Lung (tissue), 12 donors: ENCODE data around the gene CLASP2. TPM values are rescaled to one million over a fixed set of nuclear protein-coding genes. Genes with fewer than 3 reads are reported as not detected.

Experiments
- ATAC-seq: fragments of 200-7000 bp; cut with Tn5 transposase; one replicate; pipeline ENCODE4 v1.9.1; 2020; ENCODE audit warnings: moderate number of reproducible peaks; ENCODE audit not compliant: insufficient read depth, low FRiP score
- DNase-seq, 3 donors: peaks; one replicate each; pipeline ENCODE4 v3.0.0-alpha.2; 2013 to 2017
- H3K27ac ChIP-seq, 2 donors: one replicate each; pipeline ENCODE4 v1.5.1; 2013; ENCODE audit warnings: mild to moderate bottlenecking in 2 of 2, moderate library complexity in 2 of 2, control low read depth in 1 of 2, inconsistent platforms in 1 of 2, low read depth in 1 of 2, low read length in 1 of 2
- H3K27me3 ChIP-seq, 3 donors: one replicate each; pipeline ENCODE4 v1.5.1; 2013; ENCODE audit warnings: low read length in 2 of 3; ENCODE audit not compliant: control insufficient read depth in 3 of 3, insufficient read depth in 3 of 3
- H3K36me3 ChIP-seq, 4 donors: one replicate each; pipeline ENCODE4 v1.5.1; 2013; ENCODE audit warnings: low read length in 4 of 4, mild to moderate bottlenecking in 1 of 4, moderate library complexity in 1 of 4; ENCODE audit not compliant: control insufficient read depth in 4 of 4, insufficient read depth in 4 of 4
- H3K4me1 ChIP-seq, 5 donors: one replicate each; pipeline ENCODE4 v1.5.1; 2013; ENCODE audit warnings: low read length in 5 of 5, mild to moderate bottlenecking in 2 of 5, moderate library complexity in 1 of 5; ENCODE audit not compliant: control insufficient read depth in 5 of 5, insufficient read depth in 5 of 5
- H3K4me3 ChIP-seq: one replicate; pipeline ENCODE4 v1.5.1; 2013; ENCODE audit warnings: mild to moderate bottlenecking, control low read depth, moderate library complexity
- H3K9ac ChIP-seq, 2 donors: one replicate each; pipeline ENCODE4 v1.5.1; 2013; ENCODE audit warnings: low read length in 2 of 2, control low read depth in 1 of 2; ENCODE audit not compliant: insufficient read depth in 1 of 2
- H3K9me3 ChIP-seq, 4 donors: one replicate each; pipeline ENCODE4 v1.5.1; 2013; ENCODE audit warnings: low read length in 3 of 4, mild to moderate bottlenecking in 1 of 4, moderate library complexity in 1 of 4; ENCODE audit not compliant: control insufficient read depth in 4 of 4, insufficient read depth in 3 of 4
- CTCF ChIP-seq: IDR thresholded peaks from 2 replicates; pipeline ENCODE4 v1.5.1; 2012; ENCODE audit warnings: mild to moderate bottlenecking; ENCODE audit errors: control extremely low read depth, extremely low read depth
- WGBS, 2 donors: extraction: QIAGEN DNeasy Blood & Tissue Kit; methylation state at CpG; one replicate each; pipeline ENCODE4 v1.1.7; 2013; 5-methylcytosine and 5-hydroxymethylcytosine counted together
- polyA plus RNA-seq, 2 donors: library from polyadenylated mRNA; stranded (reverse); fragments of 200-250 nt; gene quantifications; one replicate each; pipeline ENCODE4 v1.2.1, GENCODE V29; 2013
- total RNA-seq, 2 donors: library from RNA; depleted of rRNA in 1 of 2; stranded (reverse); fragments of >200 nt in 1 of 2; gene quantifications; one replicate each; pipeline ENCODE4 v1.2.1, GENCODE V29; 2014 to 2021
- donor health status: control.
- donor health status: control.
- donor health status: Bipolar disorder and iron deficiency.
- donor health status: healthy.
- donor health status: DM: yes; HTN: yes; CAD: no.

Gene CLASP2
- total and polyA plus RNA-seq, 4 donors, result 10.4 to 165 (median 35.6) TPM

- WGBS, 2 donors, result 79 to 93% methylated on average over 3 of the region's 3 CpGs
- Histone ChIP-seq H3K36me3 (peaks cover 2 to 21% (median 8%) of the 10 kb centered on the region in 4 donors), H3K27ac (no peak overlapping the region)
Measured at GRCh38 chr3:33577173-33577572, 140.9 kb downstream of the CLASP2 start.

DNA sequence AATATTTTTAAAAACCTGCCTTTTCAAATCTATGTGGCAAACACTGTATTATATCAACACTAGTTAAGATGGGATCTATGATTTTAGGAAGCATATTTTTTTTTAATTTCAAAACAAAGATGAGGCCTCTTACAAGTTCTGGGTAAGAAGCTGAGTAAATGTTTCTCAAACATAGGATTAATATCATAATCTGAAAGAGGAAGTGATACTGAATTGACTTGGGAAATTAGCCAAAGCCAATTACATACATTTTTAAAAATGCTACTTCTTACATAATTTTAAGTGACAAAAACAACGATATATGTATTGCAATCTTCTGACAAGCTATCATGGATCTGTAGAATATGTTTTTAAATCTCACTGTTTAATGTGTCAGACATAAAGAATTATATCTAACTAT, 142.7 kb downstream of the CLASP2 start:
- no peak overlapping the region for H3K4me3 ChIP-seq
- no peak overlapping the region for H3K27ac ChIP-seq
- no peak for DNase-seq
- WGBS, 2 donors, result 31 to 55% methylated on average over 1 of the region's 1 CpG
- peaks cover 0 to 3% (median 0%) of the 10 kb centered on the region in 5 donors for H3K4me1 ChIP-seq
- no peak overlapping the region for H3K9ac ChIP-seq
- ATAC-seq, result no peak
- no peaks in the 10 kb centered on the region for H3K9me3 ChIP-seq
- no peaks in the 10 kb centered on the region for H3K27me3 ChIP-seq
- peaks cover 2 to 18% (median 7%) of the 10 kb centered on the region in 4 donors for H3K36me3 ChIP-seq
- TF ChIP-seq CTCF, result no peak

More at GRCh38 chr3:33577173-33577572, 140.9 kb downstream of the CLASP2 start:
- no peaks in the 10 kb centered on the region for H3K9me3 ChIP-seq
- no peaks in the 10 kb centered on the region for H3K4me1 ChIP-seq
- H3K27me3 ChIP-seq, result no peaks in the 10 kb centered on the region
- no peak for TF ChIP-seq CTCF
- no peak overlapping the region for H3K4me3 ChIP-seq
- DNase-seq (no peak), ATAC-seq (no peak)
- no peak overlapping the region for H3K9ac ChIP-seq

DNA sequence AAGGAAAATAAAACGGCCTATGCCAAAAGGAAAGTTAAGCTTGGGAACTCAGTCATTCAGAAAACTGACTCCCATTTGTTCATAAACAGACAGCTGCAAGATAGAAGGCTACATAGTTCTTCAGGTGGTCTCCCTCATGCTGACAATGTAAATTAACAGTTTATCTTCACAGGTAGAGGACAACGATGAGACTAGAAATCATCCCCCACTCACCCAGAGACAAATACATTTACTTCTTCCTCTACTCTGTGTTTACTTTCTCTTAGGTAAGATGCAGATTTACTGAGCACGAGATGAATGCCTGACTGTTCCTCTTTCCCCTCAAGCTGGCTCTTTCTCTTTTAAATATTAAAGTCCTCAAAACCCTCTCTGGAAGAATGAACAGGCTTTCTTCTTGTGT, 160.2 kb downstream of the CLASP2 start:
- Histone ChIP-seq H3K27ac (no peak overlapping the region), H3K4me3 (no peak overlapping the region), H3K9me3 (no peaks in the 10 kb centered on the region), H3K27me3 (no peaks in the 10 kb centered on the region), H3K9ac (no peak overlapping the region), H3K4me1 (no peaks in the 10 kb centered on the region), H3K36me3 (peaks cover 4 to 16% (median 7%) of the 10 kb centered on the region in 4 donors)
- no peak for TF ChIP-seq CTCF
- 63 to 71% methylated on average over 3 of the region's 3 CpGs for WGBS, 2 donors
- ATAC-seq, result no peak
- no peak for DNase-seq

- peaks cover 4 to 20% (median 7%) of the 10 kb centered on the region in 4 donors for H3K36me3 ChIP-seq
- no peak overlapping the region for H3K9ac ChIP-seq
- no peaks in the 10 kb centered on the region for H3K9me3 ChIP-seq
- 96 to 100% methylated on average over 1 of the region's 1 CpG for WGBS, 2 donors
- TF ChIP-seq CTCF, result no peak
- H3K27ac ChIP-seq, result no peak overlapping the region
- no peaks in the 10 kb centered on the region for H3K4me1 ChIP-seq
- no peaks in the 10 kb centered on the region for H3K27me3 ChIP-seq
- ATAC-seq (no peak), DNase-seq (no peak)
- no peak overlapping the region for H3K4me3 ChIP-seq
Measured at GRCh38 chr3:33557279-33557678, 160.8 kb downstream of the CLASP2 start.
